ENCODE data around the gene LCNL1.

Gene LCNL1

GRCh38 chr9:136943291-136944211, 39.2 kb upstream of the LCNL1 start:
- TF ChIP-seq POLR2A (IDR thresholded peaks at IDR 0.05; ENCODE audit: low read length): no peak
- no peak for TF ChIP-seq GATA1 (IDR thresholded peaks at IDR 0.05; ENCODE audit: low read depth, low read length)
- peak; percentile 74 to 82 for DNase-seq

GRCh38 chr9:136944212-136944518, 38.6 kb upstream of the LCNL1 start:
- TF ChIP-seq POLR2A (IDR thresholded peaks at IDR 0.05; ENCODE audit: low read length) (no peak), GATA1 (IDR thresholded peaks at IDR 0.05; ENCODE audit: low read depth, low read length) (no peak)

GRCh38 chr9:136944519-136945332, 38.1 kb upstream of the LCNL1 start, which contains the start of the genes C8G and FBXW5:
C8G (plus strand) TSS chr9:136945243; CDS start chr9:136945321, 78 bp downstream.
FBXW5 (minus strand) TSS chr9:136944738; CDS start chr9:136944083, 655 bp downstream.
- TF ChIP-seq POLR2A (IDR thresholded peaks at IDR 0.05; ENCODE audit: low read length): peak; percentile 69
- no peak for TF ChIP-seq GATA1 (IDR thresholded peaks at IDR 0.05; ENCODE audit: low read depth, low read length)
- DNase-seq: peak; percentile 96 to 98

More at GRCh38 chr9:136944212-136944518, 38.6 kb upstream of the LCNL1 start:
- DNase-seq: peak in 1 of 2 experiments; percentile 88

GRCh38 chr9:136945333-136946227, 37.2 kb upstream of the LCNL1 start:
- DNase-seq: no peak
- TF ChIP-seq POLR2A (IDR thresholded peaks at IDR 0.05; ENCODE audit: low read length) (no peak), GATA1 (IDR thresholded peaks at IDR 0.05; ENCODE audit: low read depth, low read length) (no peak)

- TF ChIP-seq GATA1 (IDR thresholded peaks at IDR 0.05; ENCODE audit: low read depth, low read length) (no peak), POLR2A (IDR thresholded peaks at IDR 0.05; ENCODE audit: low read length) (no peak)
Measured at GRCh38 chr9:136946228-136947027, 36.4 kb upstream of the LCNL1 start.

DNA sequence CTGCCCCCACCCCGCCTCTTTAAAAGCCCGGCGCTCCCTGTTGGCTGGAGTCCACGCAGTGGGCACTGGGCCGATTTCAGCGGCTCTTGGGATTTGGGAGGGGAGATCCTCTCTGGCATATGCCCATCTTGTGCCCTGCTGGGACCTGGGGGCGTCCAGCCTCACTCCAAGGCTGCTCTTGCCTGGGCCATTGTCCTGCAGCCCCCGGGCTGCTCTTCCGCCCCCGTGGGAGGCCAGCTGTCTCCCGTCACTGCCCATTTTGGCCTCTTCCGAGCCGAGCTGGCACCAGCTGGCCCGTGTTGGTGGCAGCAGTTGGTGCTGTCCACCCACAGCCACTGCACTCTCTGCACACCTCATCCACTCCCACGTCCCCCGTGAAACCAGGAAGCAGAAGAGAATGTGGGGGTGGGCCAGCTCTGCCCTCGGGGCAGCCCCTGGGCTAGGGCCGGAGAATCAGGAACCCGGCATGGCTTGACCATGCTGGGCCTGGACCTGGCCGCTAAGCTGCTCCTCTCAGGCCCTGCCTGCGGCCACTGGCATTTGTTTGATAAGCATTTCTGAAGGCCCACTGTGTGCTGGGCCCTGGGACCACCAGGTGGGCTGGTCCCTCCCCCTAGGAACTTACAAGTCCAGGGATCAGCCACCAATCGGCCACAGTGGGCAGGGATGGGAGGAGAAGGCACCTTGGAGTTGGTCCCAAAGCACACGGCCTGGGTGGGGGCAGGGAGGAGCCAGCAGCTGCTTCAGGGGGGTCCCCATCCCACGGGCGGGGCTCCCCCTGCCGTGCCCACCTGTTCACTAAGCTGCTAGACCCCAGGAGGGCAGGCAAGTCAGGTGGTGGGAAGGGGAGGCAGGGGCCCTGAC, 35.5 kb upstream of the LCNL1 start:
- TF ChIP-seq POLR2A (IDR thresholded peaks at IDR 0.05; ENCODE audit: low read length) (no peak), GATA1 (IDR thresholded peaks at IDR 0.05; ENCODE audit: low read depth, low read length) (no peak)
- DNase-seq: no peak

More at GRCh38 chr9:136946228-136947027, 36.4 kb upstream of the LCNL1 start:
- DNase-seq: no peak

DNA sequence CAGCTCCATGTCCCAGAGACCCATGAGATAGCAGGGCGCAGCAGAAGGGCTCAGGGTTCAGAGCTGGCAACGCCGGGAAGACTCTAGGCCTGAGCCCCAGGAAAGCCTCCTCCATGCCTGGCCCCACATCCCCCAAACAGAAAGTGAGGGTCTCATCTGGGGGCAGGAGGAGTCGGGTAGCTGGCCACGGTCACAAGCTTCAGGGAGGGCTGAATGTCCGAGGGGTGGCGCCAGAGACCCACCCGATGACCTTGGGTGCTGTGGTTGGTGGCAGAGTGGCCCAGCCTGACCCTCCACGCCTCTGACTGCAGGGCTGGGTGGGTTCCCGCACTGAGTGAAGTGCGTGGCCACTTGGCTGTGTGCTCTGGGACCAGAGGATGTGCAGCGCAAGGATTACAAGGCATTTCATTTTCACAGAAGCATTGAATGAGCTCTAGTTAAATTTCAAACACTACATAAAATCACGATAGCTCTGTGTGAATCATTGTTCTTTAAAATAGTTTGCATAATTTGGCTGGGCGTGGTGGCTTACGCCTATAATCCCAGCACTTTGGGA, 34.8 kb upstream of the LCNL1 start:
- TF ChIP-seq GATA1 (IDR thresholded peaks at IDR 0.05; ENCODE audit: low read depth, low read length): no peak
- no peak for TF ChIP-seq POLR2A (IDR thresholded peaks at IDR 0.05; ENCODE audit: low read length)

DNA sequence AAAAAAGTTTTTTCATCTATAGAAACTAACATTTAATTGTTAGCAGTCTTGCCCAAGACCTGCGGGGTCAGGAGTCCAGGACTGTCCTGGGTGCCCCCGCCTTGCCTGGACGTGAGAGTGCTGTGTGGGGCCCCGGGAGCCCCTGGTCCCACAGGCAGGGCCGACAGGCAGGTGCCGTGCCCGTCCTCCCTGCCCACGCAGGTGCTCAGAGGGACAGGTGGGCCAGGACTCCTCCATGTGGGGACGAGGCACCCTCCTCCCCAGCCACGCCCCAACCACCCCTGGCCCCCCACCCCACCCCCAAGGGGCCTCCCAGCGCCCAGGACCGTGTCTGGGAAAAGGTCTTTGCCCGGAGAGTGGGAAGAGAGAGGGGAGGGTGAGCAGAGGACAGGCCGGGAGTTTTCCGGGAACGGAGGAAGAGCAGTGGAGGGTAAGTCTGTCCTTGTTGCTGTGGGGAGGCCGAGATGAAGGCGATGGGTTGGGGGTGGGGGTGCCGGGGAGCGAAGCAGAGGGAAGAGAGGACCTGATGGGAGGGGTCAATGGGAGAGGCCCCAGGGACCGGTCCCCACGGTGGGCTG, 33.5 kb upstream of the LCNL1 start:
- TF ChIP-seq GATA1 (IDR thresholded peaks at IDR 0.05; ENCODE audit: low read depth, low read length) (no peak), POLR2A (IDR thresholded peaks at IDR 0.05; ENCODE audit: low read length) (no peak)
- DNase-seq: no peak

More for the DNA sequence above, 34.8 kb upstream of the LCNL1 start:
- peak; percentile 56 to 58 for DNase-seq

- no peak for TF ChIP-seq GATA1 (IDR thresholded peaks at IDR 0.05; ENCODE audit: low read depth, low read length)
- TF ChIP-seq POLR2A (IDR thresholded peaks at IDR 0.05; ENCODE audit: low read length): peak; percentile 55
- DNase-seq: peak; percentile 92 to 96
Measured at GRCh38 chr9:136949817-136950655, 32.8 kb upstream of the LCNL1 start.

- no peak for DNase-seq
- TF ChIP-seq POLR2A (IDR thresholded peaks at IDR 0.05; ENCODE audit: low read length) (no peak), GATA1 (IDR thresholded peaks at IDR 0.05; ENCODE audit: low read depth, low read length) (no peak)
Measured at GRCh38 chr9:136950656-136951276, 32.0 kb upstream of the LCNL1 start.
